Keratinocyte (primary cell): ENCODE results near the gene TBP. TPM values are rescaled to one million over a fixed set of nuclear protein-coding genes. Genes with fewer than 3 reads are reported as not detected.

ENCODE experiments used
- DNase-seq: peaks from one replicate; pipeline ENCODE4 v3.0.0-alpha.2; 2011; ENCODE audit warnings: low read depth, missing footprints, low spot score
- FAIRE-seq: peaks from 2 replicates; lab custom pipeline; 2011; peaks lifted over from hg19 to GRCh38; lab: Jason Lieb, UNC
- H2AFZ ChIP-seq: 2 replicates; pipeline ENCODE4 v1.6.0; 2012; ENCODE audit warnings: low read length, control low read depth, inconsistent platforms; ENCODE audit not compliant: control insufficient read depth
- H3K27ac ChIP-seq: 2 replicates; pipeline ENCODE4 v1.5.1; 2011; ENCODE audit warnings: low read length; ENCODE audit not compliant: control insufficient read depth, insufficient read depth
- H3K27me3 ChIP-seq: 3 replicates; pipeline ENCODE4 v1.6.0; 2011; ENCODE audit warnings: low read length; ENCODE audit not compliant: control insufficient read depth, insufficient read depth; ENCODE audit errors: extremely low read depth
- H3K36me3 ChIP-seq, 2 experiments: 2 replicates in 1 of 2; 3 replicates in 1 of 2; pipeline ENCODE4 v1.5.1; 2011; ENCODE audit warnings: low read length in 2 of 2, mild to moderate bottlenecking in 1 of 2; ENCODE audit not compliant: control insufficient read depth in 2 of 2, insufficient read depth in 2 of 2; ENCODE audit errors: extremely low read depth in 1 of 2
- H3K4me1 ChIP-seq: 3 replicates; pipeline ENCODE4 v1.5.1; 2011; ENCODE audit warnings: low read length; ENCODE audit not compliant: control insufficient read depth, insufficient read depth; ENCODE audit errors: extremely low read depth
- H3K4me2 ChIP-seq: 3 replicates; pipeline ENCODE4 v1.6.0; 2011; ENCODE audit warnings: low read depth, low read length; ENCODE audit not compliant: control insufficient read depth, insufficient read depth; ENCODE audit errors: extremely low read depth
- H3K4me3 ChIP-seq, 3 experiments: fragments of 200-600 bp in 1 of 3; sonication (generic) in 1 of 3; 2 replicates in 2 of 3; 3 replicates in 1 of 3; pipeline ENCODE4 v1.5.1; 2011 to 2016; ENCODE audit warnings: low read length in 3 of 3, mild to moderate bottlenecking in 3 of 3, control low read depth in 2 of 3, inconsistent platforms in 1 of 3, low read depth in 1 of 3, mixed read lengths in 1 of 3, mixed run types in 1 of 3, moderate library complexity in 1 of 3; ENCODE audit not compliant: control insufficient read depth in 2 of 3, insufficient read depth in 2 of 3; ENCODE audit errors: extremely low read depth in 1 of 3
- H3K79me2 ChIP-seq: 2 replicates; pipeline ENCODE4 v1.6.0; 2012; ENCODE audit warnings: low read length; ENCODE audit not compliant: control insufficient read depth, insufficient read depth
- H3K9ac ChIP-seq: 3 replicates; pipeline ENCODE4 v1.6.0; 2011; ENCODE audit warnings: low read length; ENCODE audit not compliant: control insufficient read depth, insufficient read depth; ENCODE audit errors: extremely low read depth
- H3K9me1 ChIP-seq: 3 replicates; pipeline ENCODE4 v1.6.0; 2011; ENCODE audit warnings: low read length; ENCODE audit not compliant: control insufficient read depth, insufficient read depth; ENCODE audit errors: extremely low read depth
- H3K9me3 ChIP-seq: 2 replicates; pipeline ENCODE4 v1.5.1; 2012; ENCODE audit warnings: low read depth, low read length; ENCODE audit not compliant: control insufficient read depth
- H4K20me1 ChIP-seq: 3 replicates; pipeline ENCODE4 v1.6.0; 2011; ENCODE audit warnings: low read length; ENCODE audit not compliant: control insufficient read depth, insufficient read depth; ENCODE audit errors: extremely low read depth
- EZH2 ChIP-seq: IDR thresholded peaks from one replicate; pipeline ENCODE4 v1.6.1; 2012; ENCODE audit warnings: inconsistent platforms, mild to moderate bottlenecking, low read length, moderate library complexity
- dilution Hi-C: fragments of 300-500 bp; cut with MboI; formaldehyde crosslinking; loops from one replicate; pipeline ENCODE4 v1.7.0; 2020; ENCODE audit warnings: low sequenced_read_pairs; ENCODE audit not compliant: extremely low pct_ligation_motif_present
- polyA plus RNA-seq, 5 experiments: library from polyadenylated mRNA; depleted of rRNA in 3 of 5; stranded (reverse) in 3 of 5; stranded (forward) in 1 of 5; unstranded in 1 of 5; fragments of >200 nt; gene quantifications; 1 replicate in 1 of 5; 2 replicates in 3 of 5; 3 replicates in 1 of 5; pipeline versions ENCODE4 v1.2.1 to v1.2.3, GENCODE V29; 2011 to 2012; ENCODE audit warnings: missing spikeins in 2 of 5, low read depth in 1 of 5, low replicate concordance in 1 of 5
- TF ChIP-seq, protein P1 (sequence below), 3 experiments: IDR thresholded peaks in 1 of 3; conservative IDR thresholded peaks in 1 of 3; optimal IDR thresholded peaks in 1 of 3; 2 replicates in 2 of 3; 3 replicates in 1 of 3; pipeline versions ENCODE3 to v1.5.1; 2011; ENCODE audit warnings: low read length in 3 of 3, mild to moderate bottlenecking in 3 of 3, moderate library complexity in 2 of 3, control low read depth in 1 of 3, inconsistent platforms in 1 of 3; ENCODE audit not compliant: insufficient read depth in 2 of 3; ENCODE audit errors: extremely low read depth in 1 of 3

TBP gene
- polyA plus RNA-seq, 1 donor (not counting 4 experiments of a cell fraction or from before 2014, with no cell fraction given): 17.3 TPM

DNA sequence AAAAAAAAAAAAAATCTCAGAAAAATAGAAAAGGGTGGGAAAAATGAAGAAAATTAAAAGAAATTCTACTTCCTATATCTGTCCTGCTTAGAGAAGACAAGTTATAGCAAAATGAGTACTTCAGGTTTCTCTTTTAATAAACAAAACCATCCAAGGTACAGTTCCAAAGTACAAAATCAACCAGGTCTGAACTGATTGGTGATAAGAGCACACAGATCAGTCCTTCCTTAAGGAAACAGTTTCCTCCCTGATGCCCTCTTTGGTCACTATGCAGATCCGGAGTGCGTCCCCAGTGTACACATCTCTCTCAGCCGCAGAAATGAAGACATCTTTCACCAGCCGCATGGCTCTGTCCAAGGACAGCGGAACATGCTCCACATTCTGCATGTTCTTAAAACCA, 19.2 kb upstream of the TBP start:
- FAIRE-seq (no peak), DNase-seq (no peak)
- Histone ChIP-seq H3K79me2 (peaks cover 4% of the 10 kb centered on the region), H3K9ac (no peak overlapping the region), H3K4me1 (no peaks in the 10 kb centered on the region), H3K4me2 (no peak overlapping the region), H3K27me3 (no peaks in the 10 kb centered on the region), H2AFZ (no peak overlapping the region), H3K27ac (no peak overlapping the region), H3K36me3 (peaks cover 25 to 49% of the 10 kb centered on the region in 2 experiments), H3K4me3 (no peak overlapping the region), H3K9me1 (no peaks in the 10 kb centered on the region), H4K20me1 (no peaks in the 10 kb centered on the region), H3K9me3 (no peaks in the 10 kb centered on the region)
- dilution Hi-C loops: no loop called here
- no peak for TF ChIP-seq EZH2
- TF ChIP-seq, protein P1, sequence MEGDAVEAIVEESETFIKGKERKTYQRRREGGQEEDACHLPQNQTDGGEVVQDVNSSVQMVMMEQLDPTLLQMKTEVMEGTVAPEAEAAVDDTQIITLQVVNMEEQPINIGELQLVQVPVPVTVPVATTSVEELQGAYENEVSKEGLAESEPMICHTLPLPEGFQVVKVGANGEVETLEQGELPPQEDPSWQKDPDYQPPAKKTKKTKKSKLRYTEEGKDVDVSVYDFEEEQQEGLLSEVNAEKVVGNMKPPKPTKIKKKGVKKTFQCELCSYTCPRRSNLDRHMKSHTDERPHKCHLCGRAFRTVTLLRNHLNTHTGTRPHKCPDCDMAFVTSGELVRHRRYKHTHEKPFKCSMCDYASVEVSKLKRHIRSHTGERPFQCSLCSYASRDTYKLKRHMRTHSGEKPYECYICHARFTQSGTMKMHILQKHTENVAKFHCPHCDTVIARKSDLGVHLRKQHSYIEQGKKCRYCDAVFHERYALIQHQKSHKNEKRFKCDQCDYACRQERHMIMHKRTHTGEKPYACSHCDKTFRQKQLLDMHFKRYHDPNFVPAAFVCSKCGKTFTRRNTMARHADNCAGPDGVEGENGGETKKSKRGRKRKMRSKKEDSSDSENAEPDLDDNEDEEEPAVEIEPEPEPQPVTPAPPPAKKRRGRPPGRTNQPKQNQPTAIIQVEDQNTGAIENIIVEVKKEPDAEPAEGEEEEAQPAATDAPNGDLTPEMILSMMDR (optimal IDR thresholded peaks at IDR 0.05 in 1 of 3, IDR thresholded peaks at IDR 0.05 in 1 of 3, conservative IDR thresholded peaks at IDR 0.05 in 1 of 3; ENCODE audit: extremely low read depth in 1 of 3, insufficient read depth in 2 of 3, low read length in 3 of 3): no peak

DNA sequence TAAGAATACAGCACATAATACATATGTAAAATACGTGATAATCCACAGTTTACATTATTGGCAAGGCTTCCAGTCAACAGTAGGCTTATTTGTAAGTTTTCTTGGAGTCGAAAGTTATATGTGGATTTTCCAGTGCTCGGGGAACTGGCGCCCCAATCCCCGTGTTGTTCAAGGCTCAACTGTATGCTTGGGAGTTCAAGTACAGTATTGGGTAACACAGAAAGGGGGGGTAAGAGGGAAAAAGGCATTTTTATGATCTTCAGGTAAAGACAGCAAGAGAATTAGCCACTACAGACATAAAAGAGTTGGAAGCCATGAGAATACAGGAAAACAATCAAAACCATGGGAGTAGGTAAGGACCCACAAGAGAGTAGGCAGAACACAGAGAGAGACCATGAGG, 17.5 kb upstream of the TBP start:
- Histone ChIP-seq H3K36me3 (peaks cover 25 to 49% of the 10 kb centered on the region in 2 experiments), H3K4me2 (no peak overlapping the region), H3K79me2 (peaks cover 12% of the 10 kb centered on the region), H4K20me1 (no peaks in the 10 kb centered on the region), H3K9ac (no peak overlapping the region), H3K9me1 (no peaks in the 10 kb centered on the region), H3K9me3 (no peaks in the 10 kb centered on the region), H3K27me3 (no peaks in the 10 kb centered on the region), H3K4me3 (no peak overlapping the region), H3K4me1 (no peaks in the 10 kb centered on the region), H3K27ac (no peak overlapping the region), H2AFZ (no peak overlapping the region)
- TF ChIP-seq, protein P1 (optimal IDR thresholded peaks at IDR 0.05 in 1 of 3, IDR thresholded peaks at IDR 0.05 in 1 of 3, conservative IDR thresholded peaks at IDR 0.05 in 1 of 3; ENCODE audit: extremely low read depth in 1 of 3, insufficient read depth in 2 of 3, low read length in 3 of 3): no peak
- DNase-seq (no peak), FAIRE-seq (no peak)
- dilution Hi-C loops: no loop called here
